HCT116 (cell line): Measurements from ENCODE around the gene NUP210. TPM values are rescaled to one million over a fixed set of nuclear protein-coding genes. Genes with fewer than 3 reads are reported as not detected.

Source experiments
- ATAC-seq: fragments of 200-7000 bp; cut with Tn5 transposase; 2 replicates; pipeline ENCODE4 v1.9.1; 2020; ENCODE audit warnings: mild to moderate bottlenecking, moderate library complexity
- BruUV-seq: library from RNA; stranded (reverse); fragments of 400-500 nt; replicated peaks from 2 replicates; lab custom pipeline; 2021; lab: Mats Ljungman, UMichigan
- CTCF ChIA-PET: fragments of 300-600 bp; sonication (Branson Sonifier 250); formaldehyde crosslinking; loops from one replicate; lab custom pipeline; 2021; ENCODE audit warnings: antibody characterized with exemption; lab: Charles Lee
- POLR2A ChIA-PET: fragments of 300-600, 350-600 bp; sonication (Branson Sonifier 250); formaldehyde crosslinking; loops from one replicate; lab custom pipeline; 2021; ENCODE audit warnings: antibody characterized with exemption; lab: Charles Lee
- RAD21 ChIA-PET, 2 experiments: fragments of 300-600 bp; sonication (Branson Sonifier 250); formaldehyde crosslinking; loops; one replicate each; lab custom pipeline; 2023; ENCODE audit warnings: low total read pairs in 2 of 2; ENCODE audit not compliant: uncharacterized antibody in 2 of 2, unreplicated experiment in 2 of 2, low non-redundant PET in 1 of 2; lab: Charles Lee
- DNase-seq: peaks from one replicate; pipeline ENCODE4 v3.0.0-alpha.2; 2010; ENCODE audit warnings: low read depth, low spot score
- H2AFZ ChIP-seq: fragments of 200-600 bp; shearing (Covaris generic), sonication (generic); 2 replicates; pipeline ENCODE4 v1.6.1; 2017; ENCODE audit warnings: low read depth, mixed run types, mixed read lengths, antibody characterized with exemption, low read length; ENCODE audit not compliant: poor library complexity, severe bottlenecking
- H3K27ac ChIP-seq: 2 replicates; pipeline ENCODE4 v1.5.1; 2012; ENCODE audit warnings: low read depth, low read length
- H3K27me3 ChIP-seq: fragments of 200-600 bp; sonication (generic); 2 replicates; pipeline ENCODE4 v1.6.1; 2016; ENCODE audit warnings: mixed run types, low read length, mixed read lengths; ENCODE audit not compliant: insufficient read depth
- H3K36me3 ChIP-seq, 2 experiments: fragments of 200-500 bp in 1 of 2; fragments of 200-600 bp in 1 of 2; sonication (Bioruptor generic) in 1 of 2; sonication (generic) in 1 of 2; 2 replicates each; pipeline versions ENCODE4 v1.5.1 to v1.6.1; 2014 to 2016; ENCODE audit warnings: low read length in 2 of 2, inconsistent platforms in 1 of 2, mixed read lengths in 1 of 2, mixed run types in 1 of 2; ENCODE audit not compliant: insufficient read depth in 2 of 2, control insufficient read depth in 1 of 2
- H3K4me1 ChIP-seq, 2 experiments: fragments of 200-600 bp in 1 of 2; sonication (generic) in 1 of 2; 2 replicates each; pipeline versions ENCODE4 v1.5.1 to v1.6.1; 2012 to 2017; ENCODE audit warnings: low read length in 2 of 2, inconsistent platforms in 1 of 2, mild to moderate bottlenecking in 1 of 2, mixed read lengths in 1 of 2, mixed run types in 1 of 2, moderate library complexity in 1 of 2; ENCODE audit not compliant: insufficient read depth in 2 of 2, control insufficient read depth in 1 of 2
- H3K4me2 ChIP-seq: fragments of 200-600 bp; sonication (generic); 2 replicates; pipeline ENCODE4 v1.6.1; 2017; ENCODE audit warnings: mixed run types, low read length, mixed read lengths
- H3K4me3 ChIP-seq, 2 experiments: fragments of 200-600 bp in 1 of 2; sonication (generic) in 1 of 2; replicated peaks in 1 of 2; 2 replicates each; pipeline ENCODE4 v1.5.1; 2011 to 2016; ENCODE audit warnings: low read length in 2 of 2, control low read depth in 1 of 2, low read depth in 1 of 2, mild to moderate bottlenecking in 1 of 2, mixed read lengths in 1 of 2, mixed run types in 1 of 2
- H3K79me2 ChIP-seq: fragments of 200-600 bp; sonication (generic); 2 replicates; pipeline ENCODE4 v1.6.1; 2017; ENCODE audit warnings: mild to moderate bottlenecking, mixed run types, low read length, moderate library complexity, mixed read lengths; ENCODE audit not compliant: insufficient read depth
- H3K9ac ChIP-seq: fragments of 200-600 bp; sonication (generic); 2 replicates; pipeline ENCODE4 v1.6.1; 2016; ENCODE audit warnings: low read length, mixed read lengths
- H3K9me2 ChIP-seq: fragments of 200-600 bp; sonication (generic), shearing (Covaris generic); 2 replicates; pipeline ENCODE4 v1.6.1; 2017; ENCODE audit warnings: mixed run types, mild to moderate bottlenecking, moderate library complexity; ENCODE audit not compliant: insufficient read depth
- H3K9me3 ChIP-seq, 2 experiments: fragments of 200-500 bp in 1 of 2; fragments of 200-600 bp in 1 of 2; sonication (Bioruptor generic) in 1 of 2; sonication (generic) in 1 of 2; 2 replicates each; pipeline ENCODE4 v1.6.1; 2014 to 2017; ENCODE audit warnings: low read length in 2 of 2, mixed read lengths in 2 of 2, inconsistent platforms in 1 of 2, low read depth in 1 of 2, mild to moderate bottlenecking in 1 of 2, mixed run types in 1 of 2, moderate library complexity in 1 of 2; ENCODE audit not compliant: control insufficient read depth in 1 of 2, insufficient read depth in 1 of 2
- H4K20me1 ChIP-seq: fragments of 200-600 bp; sonication (generic), shearing (Covaris generic); 2 replicates; pipeline ENCODE4 v1.6.1; 2017; ENCODE audit warnings: mixed run types, mild to moderate bottlenecking, moderate library complexity; ENCODE audit not compliant: insufficient read depth
- ATF3 ChIP-seq: IDR thresholded peaks from 2 replicates; pipeline ENCODE4 v1.6.1; 2012
- CEBPB ChIP-seq: IDR thresholded peaks from 2 replicates; pipeline ENCODE4 v1.6.1; 2012; ENCODE audit warnings: low read depth
- CTCF ChIP-seq, 3 experiments: fragments of 200-600 bp in 1 of 3; sonication (generic) in 1 of 3; IDR thresholded peaks in 2 of 3; conservative IDR thresholded peaks in 1 of 3; 2 replicates each; pipeline ENCODE4 v1.5.1; 2012 to 2017; ENCODE audit warnings: low read depth in 2 of 3, low read length in 2 of 3, antibody characterized with exemption in 1 of 3, borderline replicate concordance in 1 of 3, control low read depth in 1 of 3, mild to moderate bottlenecking in 1 of 3, mixed read lengths in 1 of 3, mixed run types in 1 of 3, moderate library complexity in 1 of 3; ENCODE audit not compliant: insufficient read depth in 1 of 3
- EGR1 ChIP-seq: IDR thresholded peaks from 2 replicates; pipeline ENCODE4 v1.6.1; 2012; ENCODE audit warnings: low read depth
- ELF1 ChIP-seq: IDR thresholded peaks from 2 replicates; pipeline ENCODE4 v1.6.1; 2012; ENCODE audit warnings: low read depth, borderline replicate concordance
- EZH2phosphoT487 ChIP-seq: fragments of 200-600 bp; IDR thresholded peaks from 2 replicates; pipeline ENCODE4 v1.6.1; 2018; ENCODE audit warnings: antibody characterized with exemption, borderline replicate concordance
- FOSL1 ChIP-seq: IDR thresholded peaks from 2 replicates; pipeline ENCODE4 v1.6.1; 2012; ENCODE audit warnings: low read depth
- SIN3A ChIP-seq: IDR thresholded peaks from 2 replicates; pipeline ENCODE4 v1.6.1; 2012; ENCODE audit warnings: low read depth
- SRF ChIP-seq: IDR thresholded peaks from 2 replicates; pipeline ENCODE4 v1.6.1; 2012; ENCODE audit warnings: low read depth
- TCF7L2 ChIP-seq: IDR thresholded peaks from 2 replicates; pipeline ENCODE4 v1.7.0; 2011; ENCODE audit warnings: borderline replicate concordance, inconsistent platforms; ENCODE audit not compliant: insufficient read depth, insufficient read length; ENCODE audit errors: extremely low read depth
- intact Hi-C: fragments of 100-400 bp; cut with micrococcal nuclease; formaldehyde crosslinking; loops from 2 replicates; pipeline ENCODE4 v1.10.0; 2022
- total RNA-seq: library from RNA; stranded (reverse); gene quantifications from one replicate; pipeline ENCODE4 v1.2.1, GENCODE V29; 2021; ENCODE audit not compliant: unreplicated experiment

NUP210 gene
- total RNA-seq, 1 experiment from 2014 or later: 74.9 TPM

- RAD21 ChIA-PET: no interaction called here
- CTCF ChIA-PET: no interaction called here
- Histone ChIP-seq H3K27ac (no peak overlapping the region), H3K4me2 (no peak overlapping the region), H3K9ac (no peak overlapping the region), H4K20me1 (no peaks in the 10 kb centered on the region), H3K36me3 (no peaks in the 10 kb centered on the region), H3K4me3 (no peak overlapping the region), H3K79me2 (no peaks in the 10 kb centered on the region), H2AFZ (no peak overlapping the region), H3K27me3 (no peaks in the 10 kb centered on the region), H3K4me1 (no peaks in the 10 kb centered on the region), H3K9me3 (no peaks in the 10 kb centered on the region), H3K9me2 (no peaks in the 10 kb centered on the region)
- POLR2A ChIA-PET: no interaction called here
- TF ChIP-seq FOSL1: no peak
- no peak for TF ChIP-seq ELF1
- TF ChIP-seq SIN3A: no peak
- TF ChIP-seq CTCF (IDR thresholded peaks at IDR 0.05 in 2 of 3, conservative IDR thresholded peaks at IDR 0.05 in 1 of 3; ENCODE audit: borderline replicate concordance in 1 of 3, insufficient read depth in 1 of 3, low read depth in 2 of 3, low read length in 2 of 3): no peak
- TF ChIP-seq EZH2phosphoT487: no peak
- TF ChIP-seq TCF7L2: no peak
- no peak for TF ChIP-seq SRF
- no peak for TF ChIP-seq EGR1
- no peak for TF ChIP-seq ATF3
- TF ChIP-seq CEBPB: no peak
- ATAC-seq (no peak), DNase-seq (no peak)
- BruUV-seq: no TSS peak
- intact Hi-C loops: no loop called here
Observed at GRCh38 chr3:13433912-13434311, 13.8 kb upstream of the NUP210 start.
